KOPT-K1 (cell line): ENCODE data around the gene PLCB2.

ENCODE experiments used
- H3K27ac ChIP-seq: fragments of 200-600 bp; sonication (generic); 2 replicates; pipeline ENCODE4 v1.5.1; 2016; ENCODE audit warnings: antibody characterized with exemption, mild to moderate bottlenecking, low read depth, low read length; ENCODE audit not compliant: poor library complexity, severe bottlenecking
- H3K36me3 ChIP-seq: fragments of 200-600 bp; sonication (generic); 2 replicates; pipeline ENCODE4 v1.5.1; 2017; ENCODE audit warnings: antibody characterized with exemption, mild to moderate bottlenecking, low read length, moderate library complexity; ENCODE audit not compliant: insufficient read depth
- H3K9me3 ChIP-seq: fragments of 200-600 bp; sonication (generic); 2 replicates; pipeline ENCODE4 v1.5.1; 2017; ENCODE audit warnings: antibody characterized with exemption, low read length, mild to moderate bottlenecking; ENCODE audit not compliant: insufficient read depth, poor library complexity, severe bottlenecking

Gene PLCB2

GRCh38 chr15:40307421-40308211, at the start of gene PLCB2:
TSS of gene PLCB2 (minus strand) at chr15:40307935. CDS start at chr15:40307672, 263 bp downstream.
- H3K27ac ChIP-seq = peak within 1 kb of the TSS; percentile 99
- peaks cover 12% of the 10 kb centered on the region; the same call in 1 of the 2 replicates for H3K36me3 ChIP-seq
- no peaks in the 10 kb centered on the region for H3K9me3 ChIP-seq

GRCh38 chr15:40357246-40357645, 49.5 kb upstream of the PLCB2 start:
- H3K9me3 ChIP-seq = no peaks in the 10 kb centered on the region
- H3K36me3 ChIP-seq = no peaks in the 10 kb centered on the region
- H3K27ac ChIP-seq = no peak overlapping the region

- H3K9me3 ChIP-seq = no peaks in the 10 kb centered on the region
- H3K27ac ChIP-seq = no peak overlapping the region
- no peaks in the 10 kb centered on the region for H3K36me3 ChIP-seq
Measured at GRCh38 chr15:40355976-40356585, 48.3 kb upstream of the PLCB2 start.

GRCh38 chr15:40354408-40355171, 46.9 kb upstream of the PLCB2 start:
- Histone ChIP-seq H3K36me3 (no peaks in the 10 kb centered on the region), H3K9me3 (no peaks in the 10 kb centered on the region), H3K27ac (no peak overlapping the region)

- no peak overlapping the region for H3K27ac ChIP-seq
Measured at GRCh38 chr15:40353697-40354096, 46.0 kb upstream of the PLCB2 start.

GRCh38 chr15:40352281-40352901, 44.7 kb upstream of the PLCB2 start:
- Histone ChIP-seq H3K36me3 (no peaks in the 10 kb centered on the region), H3K9me3 (no peaks in the 10 kb centered on the region), H3K27ac (no peak overlapping the region)

More at GRCh38 chr15:40353697-40354096, 46.0 kb upstream of the PLCB2 start:
- Histone ChIP-seq H3K36me3 (no peaks in the 10 kb centered on the region), H3K9me3 (no peaks in the 10 kb centered on the region)

GRCh38 chr15:40349163-40349562, 41.4 kb upstream of the PLCB2 start:
- H3K36me3 ChIP-seq = no peaks in the 10 kb centered on the region
- H3K27ac ChIP-seq = no peak overlapping the region
- H3K9me3 ChIP-seq = no peaks in the 10 kb centered on the region

GRCh38 chr15:40348474-40348870, 40.7 kb upstream of the PLCB2 start:
- Histone ChIP-seq H3K36me3 (no peaks in the 10 kb centered on the region), H3K27ac (no peak overlapping the region), H3K9me3 (no peaks in the 10 kb centered on the region)

GRCh38 chr15:40347559-40348473, 40.1 kb upstream of the PLCB2 start:
- Histone ChIP-seq H3K9me3 (no peaks in the 10 kb centered on the region), H3K27ac (no peak overlapping the region), H3K36me3 (no peaks in the 10 kb centered on the region)

- H3K9me3 ChIP-seq = no peaks in the 10 kb centered on the region
- H3K36me3 ChIP-seq = no peaks in the 10 kb centered on the region
- H3K27ac ChIP-seq = no peak overlapping the region
Measured at GRCh38 chr15:40346579-40347558, 39.1 kb upstream of the PLCB2 start.

GRCh38 chr15:40345867-40346578, 38.3 kb upstream of the PLCB2 start:
- Histone ChIP-seq H3K36me3 (no peaks in the 10 kb centered on the region), H3K9me3 (no peaks in the 10 kb centered on the region), H3K27ac (no peak overlapping the region)

GRCh38 chr15:40345225-40345866, 37.6 kb upstream of the PLCB2 start:
- no peaks in the 10 kb centered on the region for H3K9me3 ChIP-seq
- no peak overlapping the region for H3K27ac ChIP-seq

More at GRCh38 chr15:40345225-40345866, 37.6 kb upstream of the PLCB2 start:
- no peaks in the 10 kb centered on the region for H3K36me3 ChIP-seq
